ENCODE measurements around the gene PSMB4.
"Not testable (repeated sequence)": the region's sequence is repeated elsewhere in the genome, so short reads cannot be mapped to it uniquely, and the experiment has no call there.

Gene PSMB4

GRCh38 chr1:151390221-151391078 lies 8.9 kb upstream of the PSMB4 start:
- not testable (repeated sequence) for DNase-seq

GRCh38 chr1:151391079-151391563 lies 8.3 kb upstream of the PSMB4 start:
- no peak for DNase-seq

- no peak for DNase-seq
Measured at GRCh38 chr1:151393583-151393982, 5.8 kb upstream of the PSMB4 start.

GRCh38 chr1:151396265-151396664 lies 3.1 kb upstream of the PSMB4 start:
- not testable (repeated sequence) for DNase-seq

GRCh38 chr1:151401125-151401788 lies 1.9 kb downstream of the PSMB4 start:
- no peak for DNase-seq

- no peak for DNase-seq
Measured at GRCh38 chr1:151401860-151402259, 2.5 kb downstream of the PSMB4 start.

- no peak for DNase-seq
Measured at GRCh38 chr1:151402764-151403163, 3.4 kb downstream of the PSMB4 start.

GRCh38 chr1:151403612-151404011 lies 4.2 kb downstream of the PSMB4 start:
- DNase-seq = no peak

GRCh38 chr1:151405187-151405951 lies 6.0 kb downstream of the PSMB4 start:
- DNase-seq = no peak

- DNase-seq = no peak
Measured at GRCh38 chr1:151406176-151406575, 6.8 kb downstream of the PSMB4 start.

- DNase-seq = no peak
Measured at GRCh38 chr1:151407304-151407703, 7.9 kb downstream of the PSMB4 start.

- DNase-seq = no peak
Measured at GRCh38 chr1:151408891-151409290, 9.5 kb downstream of the PSMB4 start.

- DNase-seq = no peak
Measured at GRCh38 chr1:151411884-151412283, 12.5 kb downstream of the PSMB4 start.

GRCh38 chr1:151416231-151416630 lies 16.9 kb downstream of the PSMB4 start:
- DNase-seq = no peak

GRCh38 chr1:151418081-151418480 lies 18.7 kb downstream of the PSMB4 start:
- DNase-seq = no peak

GRCh38 chr1:151419819-151420218 lies 20.4 kb downstream of the PSMB4 start:
- no peak for DNase-seq

- DNase-seq = no peak
Measured at GRCh38 chr1:151425103-151425502, 25.7 kb downstream of the PSMB4 start.

- no peak for DNase-seq
Measured at GRCh38 chr1:151428068-151428467, 28.7 kb downstream of the PSMB4 start.

- DNase-seq = not testable (repeated sequence)
Measured at GRCh38 chr1:151433827-151434226, 34.5 kb downstream of the PSMB4 start.

- no peak for DNase-seq
Measured at GRCh38 chr1:151435174-151435573, 35.8 kb downstream of the PSMB4 start.

GRCh38 chr1:151436985-151437384 lies 37.6 kb downstream of the PSMB4 start:
- DNase-seq = no peak

GRCh38 chr1:151437396-151437795 lies 38.0 kb downstream of the PSMB4 start:
- DNase-seq = not testable (repeated sequence)
